Fibroblast of villous mesenchyme (primary cell): Measurements from ENCODE around the gene SYT13. TPM values are rescaled to one million over a fixed set of nuclear protein-coding genes. Genes with fewer than 3 reads are reported as not detected.

Experiments
- DNase-seq: peaks from one replicate; pipeline ENCODE4 v3.0.0-alpha.2; 2010; ENCODE audit warnings: low read depth
- H3K4me3 ChIP-seq: 2 replicates; pipeline ENCODE4 v1.5.1; 2011; ENCODE audit warnings: low read depth, mild to moderate bottlenecking, low read length
- CTCF ChIP-seq: IDR thresholded peaks from 2 replicates; pipeline ENCODE4 v1.5.1; 2012; ENCODE audit warnings: low read depth, mild to moderate bottlenecking, low read length; ENCODE audit not compliant: insufficient read depth
- total RNA-seq: library from RNA; depleted of rRNA; stranded (reverse); fragments of >200 nt; gene quantifications from 2 replicates; pipeline ENCODE4 v1.2.3, GENCODE V29; 2012

Gene SYT13
- total RNA-seq, 1 donor: not detected

- DNase-seq: no peak
- TF ChIP-seq CTCF: no peak
- H3K4me3 ChIP-seq: no peak overlapping the region
Observed at GRCh38 chr11:45274206-45274605, 11.9 kb downstream of the SYT13 start.

GRCh38 chr11:45273509-45273908, 12.6 kb downstream of the SYT13 start:
- TF ChIP-seq CTCF: no peak
- no peak overlapping the region for H3K4me3 ChIP-seq
- no peak for DNase-seq

- no peak for TF ChIP-seq CTCF
- DNase-seq: no peak
- H3K4me3 ChIP-seq: no peak overlapping the region
Observed at GRCh38 chr11:45272701-45273100, 13.4 kb downstream of the SYT13 start.

- H3K4me3 ChIP-seq: no peak overlapping the region
- no peak for TF ChIP-seq CTCF
- no peak for DNase-seq
Observed at GRCh38 chr11:45270946-45271716, 15.0 kb downstream of the SYT13 start.

GRCh38 chr11:45269678-45270077, 16.5 kb downstream of the SYT13 start:
- no peak overlapping the region for H3K4me3 ChIP-seq
- DNase-seq: no peak
- no peak for TF ChIP-seq CTCF

GRCh38 chr11:45267652-45268299, 18.4 kb downstream of the SYT13 start:
- H3K4me3 ChIP-seq: no peak overlapping the region
- no peak for TF ChIP-seq CTCF
- DNase-seq: no peak

GRCh38 chr11:45267052-45267451, 19.1 kb downstream of the SYT13 start:
- peak; percentile 34 for TF ChIP-seq CTCF

More at GRCh38 chr11:45267052-45267451, 19.1 kb downstream of the SYT13 start:
- DNase-seq: no peak
- no peak overlapping the region for H3K4me3 ChIP-seq
